HG02970 (cell line): ENCODE data around the gene MAP1S.

ENCODE experiments used
- ATAC-seq: cut with Tn5 transposase; IDR thresholded peaks from one replicate; pipeline ENCODE4 v1.9.1; 2021; ENCODE audit warnings: mild to moderate bottlenecking, moderate library complexity, moderate number of reproducible peaks; ENCODE audit not compliant: unreplicated experiment, low FRiP score

Gene MAP1S

GRCh38 chr19:17727843-17728242, 8.6 kb downstream of the MAP1S start:
- no peak for ATAC-seq

GRCh38 chr19:17733127-17733526, 13.8 kb downstream of the MAP1S start:
- ATAC-seq = no peak

- no peak for ATAC-seq
Measured at GRCh38 chr19:17734146-17734545, 14.9 kb downstream of the MAP1S start.

- no peak for ATAC-seq
Measured at GRCh38 chr19:17735410-17735809, 16.1 kb downstream of the MAP1S start.

DNA sequence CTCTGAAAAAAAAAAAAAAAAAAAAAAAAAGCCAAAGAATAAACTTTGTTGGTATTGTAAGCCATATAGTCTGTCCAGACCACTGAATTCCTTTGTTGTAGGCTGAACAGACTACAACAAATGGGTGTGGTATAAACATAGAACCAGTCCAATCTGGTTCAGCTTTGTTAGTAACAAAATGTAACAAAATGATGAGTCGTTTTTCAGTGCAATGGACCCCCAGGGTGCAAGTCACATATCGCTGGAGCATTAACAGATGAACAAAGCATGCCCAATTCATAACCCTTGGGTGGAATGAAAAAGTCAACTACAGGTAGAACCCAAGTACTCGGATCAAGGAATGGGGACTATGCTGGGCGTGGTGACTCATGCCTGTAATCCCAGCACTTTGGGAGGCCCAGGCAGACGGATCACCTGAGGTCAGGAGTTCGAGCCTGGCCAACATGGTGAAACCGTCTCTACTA, 18.4 kb downstream of the MAP1S start:
- ATAC-seq = no peak

DNA sequence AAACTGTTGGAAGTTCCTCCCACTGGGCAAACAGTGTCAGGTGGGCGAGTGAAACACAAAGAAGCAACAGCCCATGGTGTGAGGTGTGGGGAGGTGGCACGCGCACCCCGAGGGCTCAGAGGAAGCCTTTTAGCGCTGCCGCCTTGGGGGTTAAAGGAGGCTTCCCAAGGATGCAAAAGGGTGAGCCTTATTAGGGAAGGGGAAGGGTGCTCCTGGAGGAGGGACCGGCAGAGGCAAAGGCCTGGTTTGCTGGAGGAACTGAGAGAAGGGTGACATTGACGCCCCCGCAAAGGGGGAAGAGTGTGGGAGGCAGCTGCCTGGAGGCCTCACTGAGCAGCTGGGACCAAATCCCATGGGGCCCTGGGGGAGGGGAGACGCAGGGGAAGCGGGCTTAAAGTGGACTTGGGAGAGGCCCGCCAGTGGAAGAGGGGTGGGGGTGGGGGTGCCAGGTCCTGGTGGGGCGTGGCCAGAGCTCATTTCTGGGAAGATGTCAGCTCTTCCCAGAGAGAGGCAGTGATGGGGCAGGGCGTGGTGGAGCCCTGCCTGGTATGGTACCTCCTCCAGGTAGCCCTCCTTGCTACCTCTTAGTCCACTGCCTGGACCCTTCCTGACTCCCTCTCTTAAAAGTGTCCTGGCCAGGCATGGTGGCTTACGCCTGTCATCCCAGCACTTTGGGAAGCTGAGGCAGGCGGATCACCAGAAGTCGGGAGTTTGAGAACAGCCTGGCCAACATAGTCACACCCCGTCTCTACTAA, 20.0 kb downstream of the MAP1S start:
- ATAC-seq = no peak

DNA sequence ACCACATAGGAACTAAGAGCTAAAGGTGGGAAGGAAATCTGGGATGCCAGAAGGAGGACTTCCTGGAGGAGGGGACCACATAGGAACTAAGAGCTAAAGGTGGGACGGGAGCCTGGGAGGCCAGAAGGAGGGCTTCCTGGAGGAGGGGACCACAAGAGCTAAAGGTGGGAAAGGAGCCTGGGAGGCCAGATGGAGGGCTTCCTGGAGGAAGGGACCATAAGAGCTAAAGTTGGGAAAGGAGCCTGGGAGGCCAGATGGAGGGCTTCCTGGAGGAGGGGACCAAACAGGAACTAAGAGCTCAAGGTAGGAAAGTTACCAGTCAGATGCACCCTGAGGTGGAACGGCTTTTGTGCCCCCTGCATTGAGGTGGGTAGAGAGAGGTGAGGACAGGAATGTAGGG, 22.2 kb downstream of the MAP1S start:
- ATAC-seq = no peak

GRCh38 chr19:17743874-17744580, 24.7 kb downstream of the MAP1S start:
- ATAC-seq = no peak

DNA sequence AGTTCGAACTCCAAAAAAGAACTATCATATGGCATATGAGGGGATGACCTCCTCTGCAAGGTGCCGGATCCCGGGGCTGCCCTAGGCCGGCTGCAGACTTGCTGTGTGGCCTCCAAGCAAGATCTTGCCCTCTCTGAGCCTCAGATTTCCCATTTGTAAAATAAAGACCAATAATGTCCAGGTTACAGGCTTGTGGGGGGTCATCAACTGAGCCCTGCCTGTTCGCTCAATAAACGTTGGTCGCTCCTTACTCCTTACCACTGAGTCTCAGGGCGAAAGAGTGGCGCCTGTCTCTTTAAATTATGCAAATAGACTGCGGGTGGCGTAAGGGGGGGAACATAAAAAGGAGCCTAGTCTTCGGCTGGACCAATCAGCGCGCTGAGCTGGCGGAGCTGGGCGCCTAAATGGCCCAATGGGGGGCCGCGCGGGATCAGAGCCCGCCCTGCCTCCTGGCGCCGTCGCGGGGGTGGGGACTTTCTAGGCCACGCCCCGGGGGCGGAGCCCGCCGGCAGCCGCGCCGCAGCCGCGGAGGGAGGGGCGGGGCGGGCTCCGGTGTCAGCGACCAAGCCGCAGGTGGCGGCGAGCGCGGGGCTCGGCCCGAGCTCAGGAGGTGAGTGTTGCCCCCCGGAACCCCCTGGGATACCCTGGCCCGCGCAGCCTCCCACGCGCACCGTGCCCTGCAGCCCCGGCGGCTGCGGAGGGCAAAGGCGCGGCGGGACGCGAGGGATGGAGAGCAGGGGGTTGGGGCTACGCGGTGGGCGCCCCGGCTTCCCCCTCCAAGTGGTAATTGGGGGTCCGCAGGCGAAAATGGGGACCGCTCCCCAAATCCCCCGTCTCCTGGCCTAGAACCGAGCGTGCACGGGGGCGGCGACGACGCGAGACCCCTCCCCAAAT, 28.2 kb downstream of the MAP1S start:
- ATAC-seq = peak; percentile 55

DNA sequence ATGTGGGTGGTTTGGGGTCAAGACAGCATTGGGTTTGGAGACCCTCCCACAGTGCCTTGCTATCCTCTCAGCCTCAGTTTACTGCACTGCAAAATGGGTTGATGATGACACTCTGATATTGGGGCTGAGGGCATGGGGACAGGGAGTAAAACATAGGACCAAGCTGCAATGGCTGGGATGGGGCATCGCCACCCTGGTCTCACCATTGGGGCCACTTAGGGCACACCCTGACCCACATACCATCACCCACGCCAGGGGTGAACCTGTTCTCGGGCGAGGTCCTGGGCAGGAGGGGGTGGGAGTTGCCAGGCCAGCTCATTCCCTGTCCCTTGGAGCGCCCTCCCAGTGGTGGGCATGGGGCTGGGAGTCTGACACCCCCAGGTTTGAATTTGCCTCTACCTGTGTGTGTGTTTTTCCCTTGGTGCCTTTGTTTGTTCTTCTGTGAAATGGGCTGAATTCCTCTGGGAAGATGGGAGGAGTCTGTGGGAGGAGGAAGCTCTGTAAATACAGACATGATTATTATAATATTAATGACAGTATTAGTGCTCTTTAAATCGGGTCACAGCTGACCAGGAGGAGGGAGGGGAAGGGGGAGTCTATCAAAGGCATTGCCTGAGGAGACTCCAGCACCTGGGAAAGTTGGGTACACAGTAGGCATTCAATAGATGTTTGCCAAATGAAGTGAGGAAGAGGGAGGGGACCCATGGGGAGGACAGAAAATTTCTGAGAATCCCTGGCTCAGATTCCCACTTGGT, 29.8 kb downstream of the MAP1S start:
- ATAC-seq = no peak

- ATAC-seq = no peak
Measured at GRCh38 chr19:17749912-17750317, 30.6 kb downstream of the MAP1S start.

- peak; percentile 32 for ATAC-seq
Measured at GRCh38 chr19:17751103-17751911, 32.0 kb downstream of the MAP1S start, which contains the start of gene FCHO1. Gene FCHO1, plus strand, starts transcription at chr19:17751477. Its CDS starts 3,688 bp downstream, at chr19:17755165.

DNA sequence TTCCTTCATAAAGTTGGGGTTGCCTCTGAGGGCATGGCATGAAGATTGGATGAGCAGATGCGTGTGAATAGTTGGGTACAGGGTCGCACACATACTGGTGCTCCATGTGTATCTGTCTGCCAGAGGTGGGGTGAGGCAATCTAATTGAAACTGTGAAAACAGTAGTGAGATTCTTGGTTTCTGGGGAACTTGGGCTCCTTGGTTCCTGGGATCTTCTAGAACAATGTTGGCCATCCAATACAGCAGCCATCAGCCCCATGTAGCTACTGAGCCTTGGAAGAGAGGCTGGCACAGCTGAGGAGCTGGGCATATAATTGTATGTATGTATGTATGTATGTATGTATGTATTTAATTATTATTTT, 32.6 kb downstream of the MAP1S start:
- no peak for ATAC-seq

DNA sequence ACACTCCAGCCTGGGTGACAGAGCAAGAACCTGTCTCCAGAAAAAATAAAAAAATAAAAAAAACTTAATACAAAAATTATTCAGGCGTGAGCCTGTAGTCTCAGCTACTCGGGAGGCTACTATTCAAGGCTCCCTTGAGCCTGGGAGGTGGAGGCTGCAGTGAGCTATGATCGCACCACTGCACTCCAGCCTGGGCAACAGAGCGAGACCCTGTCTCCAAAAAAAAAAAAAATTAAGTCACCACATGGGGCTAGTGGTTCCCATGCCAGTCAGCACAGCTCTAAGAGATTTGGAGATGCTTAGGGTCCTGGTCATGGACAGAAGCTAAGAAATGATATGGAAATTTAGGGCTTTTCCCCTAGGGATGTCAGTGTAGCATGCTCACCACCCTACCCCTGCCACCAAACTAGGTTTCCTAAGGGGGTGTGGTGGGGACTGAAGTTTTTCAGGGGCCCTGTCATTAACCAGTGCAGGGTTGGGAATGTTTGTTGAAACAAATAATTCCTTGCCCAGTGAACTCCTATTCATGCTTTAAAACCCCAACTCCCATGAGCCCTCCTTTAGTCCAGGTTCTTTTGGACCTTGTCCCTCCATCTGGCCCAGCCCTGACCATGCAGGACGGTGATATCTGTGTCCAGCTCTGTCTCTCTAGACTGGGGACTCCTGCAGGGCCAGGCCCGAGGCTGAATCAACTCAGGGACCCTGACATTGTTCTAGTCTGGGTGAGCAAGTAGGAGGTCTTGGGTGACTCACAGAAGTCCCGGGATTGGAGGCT, 33.8 kb downstream of the MAP1S start:
- ATAC-seq = no peak

DNA sequence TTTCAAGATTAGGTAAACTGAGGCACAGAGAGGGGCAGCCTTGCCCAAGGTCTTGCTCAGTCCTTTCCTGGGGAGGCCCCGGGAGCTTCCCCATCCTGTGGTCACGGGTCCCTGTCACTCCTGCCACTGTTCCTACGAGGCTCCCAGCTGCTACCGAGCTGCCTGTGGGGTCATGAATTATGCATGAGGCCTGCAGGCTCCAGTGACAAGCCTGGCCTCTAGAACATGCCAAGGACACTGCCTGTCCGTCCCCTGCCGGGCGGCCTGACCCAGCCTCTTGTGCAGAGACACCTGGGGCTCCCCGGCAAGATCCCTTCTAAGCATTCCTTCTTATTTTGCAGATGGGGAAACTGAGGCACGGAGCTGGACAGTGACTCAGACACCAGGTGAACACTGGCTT, 34.7 kb downstream of the MAP1S start:
- no peak for ATAC-seq

GRCh38 chr19:17754634-17755442, 35.6 kb downstream of the MAP1S start:
- peak; percentile 33 for ATAC-seq

- no peak for ATAC-seq
Measured at GRCh38 chr19:17755443-17755890, 36.2 kb downstream of the MAP1S start.
